ENCODE results near the gene SEC63.

SEC63 gene

GRCh38 chr6:107820338-107821261 is 137.4 kb downstream of the SEC63 start:
- no peak for DNase-seq (ENCODE audit: low read depth in 2 of 2, low spot score in 1 of 2)

GRCh38 chr6:107819964-107820337 is 138.1 kb downstream of the SEC63 start:
- DNase-seq (ENCODE audit: low read depth in 2 of 2, low spot score in 1 of 2): no peak

DNA sequence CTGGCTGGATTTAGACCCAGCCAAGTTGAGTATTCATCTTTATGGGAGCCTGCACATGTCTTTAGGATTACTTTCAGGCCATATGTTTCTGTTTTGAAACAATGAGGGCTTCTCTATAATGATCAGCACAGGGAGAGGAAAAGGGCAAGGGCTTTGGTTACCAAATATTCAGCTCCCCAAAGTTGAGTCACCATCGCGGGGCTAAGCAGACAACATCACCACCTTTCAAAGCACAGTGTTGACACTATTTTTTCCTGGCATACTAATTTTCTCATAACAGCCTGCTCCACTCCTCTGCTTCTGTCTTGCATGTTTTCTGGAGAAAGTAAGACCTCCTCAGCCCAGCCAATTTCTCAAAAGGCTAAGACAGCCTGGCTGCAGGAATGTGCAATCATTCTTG is 138.8 kb downstream of the SEC63 start:
- no peak for DNase-seq (ENCODE audit: low read depth in 2 of 2, low spot score in 1 of 2)

GRCh38 chr6:107818272-107818671 is 139.7 kb downstream of the SEC63 start:
- no peak for DNase-seq (ENCODE audit: low read depth in 2 of 2, low spot score in 1 of 2)

GRCh38 chr6:107817784-107818183 is 140.2 kb downstream of the SEC63 start:
- DNase-seq (ENCODE audit: low read depth in 2 of 2, low spot score in 1 of 2): no peak
